ENCODE measurements around the gene IRF8. TPM values are rescaled to one million over a fixed set of nuclear protein-coding genes. Genes with fewer than 3 reads are reported as not detected.

IRF8 gene
- total and polyA plus RNA-seq, 5 experiments from 2014 or later, result 2.0 to 17.8 (median 5.8) TPM

DNA sequence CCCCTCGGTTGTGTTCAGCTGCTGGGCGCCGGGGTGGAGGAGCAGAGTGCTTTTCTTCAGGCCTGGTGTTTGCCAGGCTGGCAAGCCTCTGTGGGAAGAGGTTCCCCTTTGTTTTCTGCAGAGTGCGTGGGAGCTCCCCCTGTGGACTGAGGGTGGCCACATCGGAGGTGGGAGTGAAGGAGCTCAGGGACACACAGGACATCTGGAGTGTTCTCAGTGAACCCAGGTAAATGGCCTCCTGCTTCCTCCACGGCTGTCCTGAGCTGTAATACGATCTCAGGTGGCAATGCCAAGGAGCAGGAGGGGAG lies 39.2 kb upstream of the IRF8 start:
- POLR2A ChIA-PET, result no interaction called here
- Mint-ChIP-seq H3K4me3 (no peak overlapping the region), H3K27ac (no peak overlapping the region), H3K4me1 (peaks cover 0 to 11% (median 1%) of the 10 kb centered on the region in 4 donors), H3K27me3 (peaks cover 0 to 17% (median 3%) of the 10 kb centered on the region in 5 donors), H3K9me3 (peaks cover 0 to 2% (median 0%) of the 10 kb centered on the region in 9 donors), H3K36me3 (no peaks in the 10 kb centered on the region)
- DNase-seq (no peak), ATAC-seq (no peak)

DNA sequence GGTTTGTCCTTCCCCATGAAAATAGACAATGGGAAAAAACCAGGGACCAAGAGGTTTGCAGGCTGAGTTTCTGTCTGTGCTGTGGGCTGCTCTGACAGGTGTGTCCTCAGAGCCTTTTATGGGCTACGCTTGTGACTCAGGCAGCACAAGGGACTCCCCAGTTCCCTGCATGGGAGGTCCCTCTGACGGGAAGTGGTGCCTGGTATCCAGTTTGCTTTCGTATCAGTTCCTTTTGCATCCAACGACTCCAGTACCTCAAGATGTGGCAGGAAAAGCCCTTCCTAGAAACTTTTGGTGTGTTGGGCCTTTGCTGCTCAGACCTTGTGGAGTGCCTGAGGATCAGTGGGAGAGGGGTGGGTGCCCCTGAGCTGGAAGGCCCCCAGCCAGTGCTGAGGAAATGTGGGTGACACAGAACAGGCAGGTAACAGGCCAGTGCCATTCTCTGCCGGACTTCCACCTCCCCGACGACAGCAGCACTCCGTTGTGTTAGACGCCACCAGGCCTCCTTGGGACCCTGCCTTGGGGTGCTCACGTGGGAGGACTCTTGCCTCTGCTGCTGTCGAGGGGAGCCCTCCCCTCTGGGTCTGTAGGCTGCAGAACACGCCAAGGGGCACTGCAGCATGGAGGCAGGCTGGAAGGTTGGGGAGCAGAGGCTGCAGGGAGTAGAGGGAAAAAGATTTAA lies 38.4 kb upstream of the IRF8 start:
- peaks cover 0 to 11% (median 1%) of the 10 kb centered on the region in 4 donors for H3K4me1 Mint-ChIP-seq
- POLR2A ChIA-PET, result no interaction called here
- no peak overlapping the region for H3K4me3 Mint-ChIP-seq
- no peak for ATAC-seq
- DNase-seq, result no peak
- H3K27ac Mint-ChIP-seq, result no peak overlapping the region
- no peaks in the 10 kb centered on the region for H3K36me3 Mint-ChIP-seq
- peaks cover 0 to 2% (median 0%) of the 10 kb centered on the region in 9 donors for H3K9me3 Mint-ChIP-seq
- peaks cover 0 to 16% (median 3%) of the 10 kb centered on the region in 5 donors for H3K27me3 Mint-ChIP-seq

DNA sequence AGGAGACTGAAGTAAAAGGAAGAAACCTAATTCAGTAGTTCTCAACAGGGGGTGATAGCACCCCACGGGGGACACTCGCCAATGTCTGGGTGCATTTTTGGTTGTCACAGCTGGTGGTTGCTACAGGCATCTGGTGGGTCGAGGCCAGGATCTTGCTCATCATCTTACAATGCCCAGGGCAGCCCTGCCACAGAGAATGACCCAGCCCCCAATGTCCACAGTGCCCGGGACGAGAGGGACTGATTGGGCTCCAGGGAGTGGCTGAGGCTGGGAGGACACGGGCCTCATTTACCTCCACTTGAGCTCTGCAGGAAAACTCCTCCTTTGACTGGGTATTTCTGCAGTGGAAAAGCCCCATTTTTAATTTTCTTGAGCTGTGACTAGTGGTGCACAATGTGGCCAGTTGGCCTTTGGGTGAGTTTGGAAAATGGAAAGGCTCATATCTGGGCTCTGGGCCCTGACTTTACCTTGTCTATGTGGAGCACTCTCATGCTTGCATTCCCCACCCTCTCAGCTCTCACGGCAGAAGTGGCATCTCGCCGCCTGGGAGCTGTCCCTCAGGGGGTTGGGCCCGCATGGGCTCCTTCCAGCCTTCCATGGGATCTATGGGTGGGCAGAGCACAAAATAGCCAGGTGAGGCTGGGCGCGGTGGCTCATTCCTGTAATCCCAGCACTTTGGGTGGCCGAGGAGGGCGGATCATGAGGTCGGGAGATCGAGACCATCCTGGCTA lies 37.7 kb upstream of the IRF8 start:
- peak overlapping the region in 1 of 10 donors; percentile 43 for H3K27ac Mint-ChIP-seq
- peaks cover 0 to 11% (median 1%) of the 10 kb centered on the region in 4 donors for H3K4me1 Mint-ChIP-seq
- ATAC-seq (no peak), DNase-seq (no peak)
- H3K36me3 Mint-ChIP-seq, result no peaks in the 10 kb centered on the region
- H3K4me3 Mint-ChIP-seq, result no peak overlapping the region
- H3K27me3 Mint-ChIP-seq, result peaks cover 0 to 13% (median 3%) of the 10 kb centered on the region in 5 donors
- POLR2A ChIA-PET, result interaction anchor here (0.7 kb wide), 1 partner anchor 142 kb away, joined by 4 read pairs; no protein-coding TSS in a partner anchor
- H3K9me3 Mint-ChIP-seq, result peaks cover 0 to 2% (median 0%) of the 10 kb centered on the region in 9 donors

DNA sequence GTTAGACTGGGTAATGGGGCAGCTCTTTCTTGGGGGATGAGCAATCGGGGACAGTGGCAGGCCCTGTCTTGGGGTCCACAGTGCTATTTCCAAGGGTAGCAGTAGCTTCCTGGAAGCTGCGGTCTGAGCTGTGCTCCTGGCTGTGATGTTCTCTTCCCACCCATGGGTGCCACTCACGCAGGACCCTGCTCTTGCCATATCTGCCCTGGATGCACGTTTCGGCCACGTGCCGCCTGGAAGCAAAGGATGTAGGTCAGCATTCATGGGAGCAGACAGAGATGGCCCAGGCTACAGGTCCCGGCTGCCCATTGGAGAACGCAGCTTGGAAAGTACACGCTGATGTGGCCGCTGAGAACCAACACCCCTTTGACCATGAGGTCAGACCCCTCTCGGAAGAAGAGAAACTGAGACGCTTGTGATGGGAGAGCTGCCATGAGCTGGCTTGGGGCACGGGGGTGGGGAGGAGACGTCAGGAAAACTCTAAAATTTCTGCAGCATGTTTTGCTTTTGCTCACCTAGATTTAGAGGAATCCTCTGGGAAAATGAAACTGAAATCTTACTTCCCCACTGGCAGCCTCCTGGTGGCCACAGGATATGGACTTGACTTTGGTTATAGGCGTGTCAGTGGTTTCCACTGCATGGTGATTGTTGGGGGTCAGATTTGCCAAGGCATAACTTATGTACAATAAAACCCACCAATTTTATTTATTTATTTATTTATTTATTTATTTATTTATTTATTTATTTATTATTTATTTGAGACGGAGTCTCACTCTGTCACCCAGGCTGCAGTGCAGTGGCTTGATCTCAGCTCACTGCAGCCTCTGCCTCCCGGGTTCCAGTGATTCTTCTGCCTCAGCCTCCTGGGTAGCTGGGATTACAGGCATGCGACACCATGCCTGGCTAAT lies 36.2 kb upstream of the IRF8 start:
- H3K4me3 Mint-ChIP-seq, result no peak overlapping the region

DNA sequence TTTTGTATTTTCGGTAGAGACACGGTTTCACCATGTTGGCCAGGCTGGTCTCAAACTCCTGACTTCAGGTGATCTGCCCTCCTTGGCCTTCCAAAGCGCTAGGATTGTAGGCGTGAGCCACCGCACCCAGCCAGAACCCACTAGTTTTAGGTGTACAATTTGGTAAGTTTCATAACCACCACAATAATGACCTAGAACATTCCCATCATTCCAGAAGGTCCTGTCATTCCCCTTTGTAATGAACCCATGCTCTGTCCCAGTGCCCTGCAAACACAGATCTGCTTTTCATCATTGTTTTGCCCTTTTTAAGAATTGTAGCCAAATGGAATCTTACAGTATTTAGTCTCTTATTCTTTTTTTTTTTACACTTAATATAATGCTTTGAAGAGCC lies 35.6 kb upstream of the IRF8 start:
- peaks cover 0 to 9% (median 3%) of the 10 kb centered on the region in 5 donors for H3K27me3 Mint-ChIP-seq
- DNase-seq, result no peak
- peaks cover 0 to 2% (median 0%) of the 10 kb centered on the region in 9 donors for H3K9me3 Mint-ChIP-seq
- H3K27ac Mint-ChIP-seq, result no peak overlapping the region
- POLR2A ChIA-PET, result no interaction called here
- H3K36me3 Mint-ChIP-seq, result no peaks in the 10 kb centered on the region
- no peak for ATAC-seq
- no peak overlapping the region for H3K4me3 Mint-ChIP-seq
- H3K4me1 Mint-ChIP-seq, result peaks cover 0 to 28% (median 1%) of the 10 kb centered on the region in 4 donors

More for the DNA sequence above, 36.2 kb upstream of the IRF8 start:
- Mint-ChIP-seq H3K9me3 (peaks cover 0 to 2% (median 0%) of the 10 kb centered on the region in 9 donors), H3K4me1 (peaks cover 0 to 24% (median 1%) of the 10 kb centered on the region in 4 donors), H3K27ac (no peak overlapping the region), H3K27me3 (peaks cover 0 to 9% (median 3%) of the 10 kb centered on the region in 5 donors), H3K36me3 (no peaks in the 10 kb centered on the region)
- ATAC-seq, result no peak
- DNase-seq, result no peak
- POLR2A ChIA-PET, result no interaction called here

DNA sequence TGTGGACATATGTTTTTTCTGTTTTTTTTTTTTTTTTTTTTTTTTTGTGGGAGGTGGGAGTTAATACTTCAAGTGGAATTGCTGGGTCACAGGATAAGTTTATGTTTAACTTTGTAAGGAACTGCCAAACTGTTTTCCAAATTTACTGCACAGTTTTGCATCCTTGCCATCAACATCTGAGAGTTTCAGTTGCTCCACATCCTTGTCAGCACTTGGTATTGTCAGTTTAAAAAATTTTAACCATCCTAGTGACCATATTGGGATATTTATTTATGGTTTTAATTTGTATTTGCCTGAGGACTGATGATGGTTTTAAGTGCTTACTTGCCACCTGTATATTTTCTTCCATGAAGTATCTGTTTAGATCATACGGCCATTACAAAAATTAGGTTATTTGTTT lies 34.0 kb upstream of the IRF8 start:
- Mint-ChIP-seq H3K27ac (no peak overlapping the region), H3K4me3 (no peak overlapping the region), H3K4me1 (peaks cover 0 to 36% (median 1%) of the 10 kb centered on the region in 4 donors), H3K27me3 (peaks cover 0 to 2% (median 0%) of the 10 kb centered on the region in 5 donors), H3K9me3 (peaks cover 0 to 4% (median 0%) of the 10 kb centered on the region in 9 donors), H3K36me3 (no peaks in the 10 kb centered on the region)
- no peak for DNase-seq
- POLR2A ChIA-PET, result no interaction called here
- no peak for ATAC-seq

DNA sequence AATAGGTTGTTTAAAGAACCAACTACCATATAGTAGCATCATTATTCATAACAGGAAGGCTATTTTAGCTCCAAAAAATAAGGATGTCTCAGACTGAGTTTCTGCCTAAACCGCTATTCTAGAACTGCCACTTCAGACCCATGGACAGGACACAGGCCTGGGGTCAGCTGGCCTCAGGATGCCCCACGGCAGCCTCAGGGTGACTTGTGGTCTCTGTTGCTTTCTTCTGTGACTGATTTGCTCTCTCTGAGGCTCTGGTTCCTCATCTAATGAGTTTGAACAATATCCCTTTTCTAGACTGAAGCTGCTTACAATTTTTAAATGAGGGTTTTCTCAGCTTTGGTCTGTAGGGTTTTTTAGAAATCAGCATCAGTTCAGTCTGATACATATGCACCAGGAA lies 31.8 kb upstream of the IRF8 start:
- peaks cover 0 to 4% (median 0%) of the 10 kb centered on the region in 9 donors for H3K9me3 Mint-ChIP-seq
- no peak for ATAC-seq
- no peak overlapping the region for H3K4me3 Mint-ChIP-seq
- peaks cover 0 to 54% (median 5%) of the 10 kb centered on the region in 4 donors for H3K4me1 Mint-ChIP-seq
- no peaks in the 10 kb centered on the region for H3K36me3 Mint-ChIP-seq
- POLR2A ChIA-PET, result no interaction called here
- H3K27me3 Mint-ChIP-seq, result peaks cover 0 to 5% (median 0%) of the 10 kb centered on the region in 5 donors
- DNase-seq, result no peak
- H3K27ac Mint-ChIP-seq, result peak overlapping the region in 1 of 10 donors; percentile 76

DNA sequence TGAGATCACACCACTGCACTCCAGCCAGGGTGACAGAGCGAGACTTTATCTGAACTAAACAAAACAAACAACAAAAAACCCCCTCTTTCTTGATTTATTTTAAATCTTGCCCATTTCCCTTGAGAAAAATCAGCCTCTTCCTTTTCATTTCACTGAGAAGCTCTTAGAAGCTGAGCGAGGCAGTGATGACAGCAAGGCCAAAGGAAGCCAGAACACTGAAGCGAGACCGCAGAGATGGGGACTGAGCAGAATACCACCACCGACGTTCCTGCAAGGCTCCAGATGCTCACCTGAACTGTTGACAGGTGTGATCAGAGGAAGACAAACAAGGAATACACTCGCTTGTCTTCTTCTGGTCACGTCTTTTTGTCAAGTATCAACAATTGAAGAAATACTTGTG lies 30.5 kb upstream of the IRF8 start:
- ATAC-seq, result no peak
- peak overlapping the region in 1 of 10 donors; percentile 76 for H3K27ac Mint-ChIP-seq
- H3K27me3 Mint-ChIP-seq, result peaks cover 0 to 4% (median 0%) of the 10 kb centered on the region in 5 donors
- H3K36me3 Mint-ChIP-seq, result no peaks in the 10 kb centered on the region
- H3K4me3 Mint-ChIP-seq, result peak overlapping the region in 1 of 10 donors; percentile 40
- H3K4me1 Mint-ChIP-seq, result peaks cover 0 to 63% (median 4%) of the 10 kb centered on the region in 4 donors
- POLR2A ChIA-PET, result no interaction called here
- H3K9me3 Mint-ChIP-seq, result peaks cover 0 to 4% (median 0%) of the 10 kb centered on the region in 9 donors
- DNase-seq, result no peak

DNA sequence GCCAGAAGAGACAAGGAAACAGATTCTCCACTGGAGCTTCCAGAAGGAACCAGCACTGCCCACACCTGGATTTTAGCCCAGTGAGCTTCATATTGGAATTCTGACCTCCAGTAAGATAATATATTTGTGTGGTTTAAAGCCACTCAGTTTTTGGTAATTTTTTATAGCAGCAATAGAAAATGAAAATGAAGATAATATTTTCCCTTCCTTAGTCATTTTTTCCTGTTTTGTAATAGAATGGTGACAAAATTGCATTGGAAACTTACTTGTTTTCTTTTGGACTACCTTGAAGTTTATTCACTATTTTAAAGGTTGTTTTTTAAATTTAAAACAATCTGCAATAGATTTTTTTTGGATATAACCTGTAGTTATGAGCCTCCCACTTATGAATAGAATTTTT lies 29.8 kb upstream of the IRF8 start:
- H3K27me3 Mint-ChIP-seq, result peaks cover 0 to 4% (median 0%) of the 10 kb centered on the region in 5 donors
- no peak for ATAC-seq
- POLR2A ChIA-PET, result no interaction called here

DNA sequence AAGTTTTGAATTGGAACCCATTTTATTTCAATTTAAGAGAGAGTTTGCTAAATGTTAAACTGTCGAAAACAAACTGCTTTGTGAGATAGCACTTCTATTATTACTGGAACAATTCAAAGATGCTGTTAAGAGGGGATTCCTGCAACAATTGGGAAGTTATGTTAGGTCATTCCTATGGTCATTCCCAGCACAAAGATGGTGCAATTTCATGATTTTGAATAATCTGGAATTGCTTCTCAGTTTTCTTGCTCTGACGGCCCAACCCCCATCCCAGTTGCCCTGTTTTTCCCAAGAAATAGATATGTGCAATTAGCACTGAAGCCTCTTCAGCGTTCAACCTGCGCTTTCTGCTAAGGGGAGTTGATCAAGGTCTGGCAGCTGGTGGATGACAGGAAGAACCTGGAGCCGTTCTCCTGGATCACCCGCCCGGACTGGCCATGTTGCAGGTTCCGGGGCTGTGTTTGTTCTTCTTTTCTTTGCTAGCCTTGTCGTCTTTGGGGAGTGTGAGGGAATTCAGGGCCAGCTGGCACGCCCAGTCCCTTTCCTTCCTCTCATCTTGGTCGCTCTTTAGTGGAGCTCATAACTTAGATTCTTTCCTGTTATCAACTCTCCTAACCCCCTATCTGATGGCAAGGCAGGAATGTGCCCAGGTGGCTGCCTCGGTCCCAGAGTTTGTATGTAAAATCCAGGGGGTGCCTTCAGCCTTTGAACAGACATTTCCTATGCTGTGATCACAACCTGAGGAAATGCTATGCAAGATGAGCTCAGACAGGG lies 29.0 kb upstream of the IRF8 start:
- Mint-ChIP-seq H3K36me3 (no peaks in the 10 kb centered on the region), H3K27ac (peak overlapping the region in 2 of 10 donors; percentile 44 to 62), H3K9me3 (peaks cover 0 to 4% (median 0%) of the 10 kb centered on the region in 9 donors), H3K4me3 (peak overlapping the region in 1 of 10 donors; percentile 19), H3K27me3 (peaks cover 0 to 4% (median 0%) of the 10 kb centered on the region in 5 donors), H3K4me1 (peaks cover 0 to 77% (median 4%) of the 10 kb centered on the region in 4 donors)
- ATAC-seq, result no peak
- POLR2A ChIA-PET, result no interaction called here
- DNase-seq, result no peak

More for the DNA sequence above, 29.8 kb upstream of the IRF8 start:
- H3K27ac Mint-ChIP-seq, result peak overlapping the region in 1 of 10 donors; percentile 76
- H3K9me3 Mint-ChIP-seq, result peaks cover 0 to 4% (median 0%) of the 10 kb centered on the region in 9 donors
- no peak for DNase-seq
- H3K36me3 Mint-ChIP-seq, result no peaks in the 10 kb centered on the region
- H3K4me1 Mint-ChIP-seq, result peaks cover 0 to 70% (median 4%) of the 10 kb centered on the region in 4 donors
- no peak overlapping the region for H3K4me3 Mint-ChIP-seq

DNA sequence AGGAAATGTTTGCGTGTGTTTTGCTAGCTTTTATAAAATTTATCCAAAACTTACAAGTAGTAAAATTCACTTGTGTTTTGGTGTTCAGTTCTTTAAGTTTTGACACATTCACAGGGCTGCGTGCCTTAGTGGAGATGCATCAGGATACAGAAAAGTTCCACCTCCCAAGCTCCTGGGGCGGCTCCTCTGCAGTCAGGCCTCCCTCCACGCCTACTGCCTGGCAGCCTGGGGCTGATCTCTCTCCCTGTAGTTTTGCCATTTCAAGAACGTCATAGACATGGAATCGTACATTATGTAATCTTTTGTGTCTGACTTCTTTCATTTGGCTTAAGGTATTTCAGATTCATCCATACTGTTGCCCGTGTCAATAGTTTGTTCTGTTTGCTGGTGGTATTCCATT lies 27.2 kb upstream of the IRF8 start:
- Mint-ChIP-seq H3K4me3 (no peak overlapping the region), H3K4me1 (peaks cover 0 to 73% (median 4%) of the 10 kb centered on the region in 4 donors), H3K27ac (peak overlapping the region in 1 of 10 donors; percentile 8), H3K9me3 (peaks cover 0 to 4% (median 0%) of the 10 kb centered on the region in 9 donors), H3K36me3 (no peaks in the 10 kb centered on the region), H3K27me3 (peaks cover 0 to 9% (median 4%) of the 10 kb centered on the region in 5 donors)
- ATAC-seq, result no peak
- DNase-seq, result no peak
- POLR2A ChIA-PET, result no interaction called here

DNA sequence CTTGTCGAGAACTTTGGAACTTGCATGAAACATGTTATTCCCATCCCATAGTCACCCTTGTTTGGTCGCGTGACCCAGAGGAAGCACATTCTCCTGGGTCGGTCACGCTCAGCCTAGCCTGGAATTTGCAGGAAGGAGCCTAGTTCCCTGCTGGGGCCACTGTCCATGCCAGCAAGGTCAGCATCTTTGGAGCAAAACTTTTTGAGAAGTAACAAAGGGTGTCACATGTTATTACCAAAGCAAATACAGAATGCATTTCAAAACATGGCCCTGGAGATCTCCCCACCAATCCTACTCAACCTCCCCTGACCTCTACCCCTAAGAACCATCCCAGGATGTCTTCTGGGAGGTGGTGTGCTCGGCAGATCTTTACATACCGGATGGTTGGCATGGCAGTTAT lies 26.2 kb upstream of the IRF8 start:
- H3K4me3 Mint-ChIP-seq, result no peak overlapping the region
- no peak for DNase-seq
- peak overlapping the region in 1 of 10 donors; percentile 30 for H3K27ac Mint-ChIP-seq
- POLR2A ChIA-PET, result no interaction called here
- peaks cover 0 to 3% (median 0%) of the 10 kb centered on the region in 3 donors for H3K36me3 Mint-ChIP-seq
- peaks cover 0 to 4% (median 0%) of the 10 kb centered on the region in 9 donors for H3K9me3 Mint-ChIP-seq
- peaks cover 0 to 9% (median 4%) of the 10 kb centered on the region in 5 donors for H3K27me3 Mint-ChIP-seq
- no peak for ATAC-seq
- H3K4me1 Mint-ChIP-seq, result peaks cover 0 to 64% (median 4%) of the 10 kb centered on the region in 4 donors
